ENCODE results near the gene FDCSP.

The FDCSP gene

GRCh38 chr4:70243091-70243490 is 17.2 kb downstream of the FDCSP start:
- TF ChIP-seq EZH2 (IDR thresholded peaks at IDR 0.05; ENCODE audit: borderline replicate concordance, low read length) = no peak
- TF ChIP-seq CTCF (IDR thresholded peaks at IDR 0.05; ENCODE audit: low read length) = no peak
- no peaks in the 10 kb centered on the region for H3K36me3 ChIP-seq (ENCODE audit: insufficient read depth, low read length)

GRCh38 chr4:70251250-70251944 is 25.5 kb downstream of the FDCSP start:
- H3K36me3 ChIP-seq (ENCODE audit: insufficient read depth, low read length) = no peaks in the 10 kb centered on the region
- H3K4me1 ChIP-seq (ENCODE audit: insufficient read depth, low read length, severe bottlenecking) = no peaks in the 10 kb centered on the region
- H4K20me1 ChIP-seq (ENCODE audit: insufficient read depth, low read length) = no peaks in the 10 kb centered on the region
- H3F3A ChIP-seq (ENCODE audit: insufficient read depth, low read length) = no peaks in the 10 kb centered on the region
- no peak overlapping the region for H3K9ac ChIP-seq (ENCODE audit: low read length)
- TF ChIP-seq EZH2 (IDR thresholded peaks at IDR 0.05; ENCODE audit: borderline replicate concordance, low read length) = no peak
- TF ChIP-seq CTCF (IDR thresholded peaks at IDR 0.05; ENCODE audit: low read length) = no peak
- H2AFZ ChIP-seq (ENCODE audit: low read length) = no peak overlapping the region
- H3K9me2 ChIP-seq (ENCODE audit: low read depth, low read length) = no peaks in the 10 kb centered on the region
- H3K9me3 ChIP-seq (ENCODE audit: low read length) = no peaks in the 10 kb centered on the region
- no peak overlapping the region for H3K27ac ChIP-seq (ENCODE audit: low read depth, low read length, poor library complexity, severe bottlenecking)
- H3K27me3 ChIP-seq (ENCODE audit: insufficient read depth, low read length) = no peaks in the 10 kb centered on the region
- no peak overlapping the region for H3K4me2 ChIP-seq (ENCODE audit: low read length)
- no peak overlapping the region for H3K4me3 ChIP-seq (ENCODE audit: low read depth, low read length, poor library complexity, severe bottlenecking)
- H3K79me2 ChIP-seq (ENCODE audit: insufficient read depth, low read length) = no peaks in the 10 kb centered on the region

More at GRCh38 chr4:70243091-70243490, 17.2 kb downstream of the FDCSP start:
- H3F3A ChIP-seq (ENCODE audit: insufficient read depth, low read length) = no peaks in the 10 kb centered on the region
- H3K4me3 ChIP-seq (ENCODE audit: low read depth, low read length, poor library complexity, severe bottlenecking) = no peak overlapping the region
- no peak overlapping the region for H2AFZ ChIP-seq (ENCODE audit: low read length)
- no peaks in the 10 kb centered on the region for H3K79me2 ChIP-seq (ENCODE audit: insufficient read depth, low read length)
- no peaks in the 10 kb centered on the region for H3K9me2 ChIP-seq (ENCODE audit: low read depth, low read length)
- H3K27me3 ChIP-seq (ENCODE audit: insufficient read depth, low read length) = no peaks in the 10 kb centered on the region
- H3K9ac ChIP-seq (ENCODE audit: low read length) = no peak overlapping the region
- H3K27ac ChIP-seq (ENCODE audit: low read depth, low read length, poor library complexity, severe bottlenecking) = no peak overlapping the region
- H4K20me1 ChIP-seq (ENCODE audit: insufficient read depth, low read length) = no peaks in the 10 kb centered on the region
- H3K4me1 ChIP-seq (ENCODE audit: insufficient read depth, low read length, severe bottlenecking) = no peaks in the 10 kb centered on the region
- H3K4me2 ChIP-seq (ENCODE audit: low read length) = no peak overlapping the region
- no peaks in the 10 kb centered on the region for H3K9me3 ChIP-seq (ENCODE audit: low read length)

GRCh38 chr4:70251945-70252277 is 26.0 kb downstream of the FDCSP start:
- H3K4me3 ChIP-seq (ENCODE audit: low read depth, low read length, poor library complexity, severe bottlenecking) = no peak overlapping the region
- H3K4me1 ChIP-seq (ENCODE audit: insufficient read depth, low read length, severe bottlenecking) = no peaks in the 10 kb centered on the region
- H3K4me2 ChIP-seq (ENCODE audit: low read length) = no peak overlapping the region
- H4K20me1 ChIP-seq (ENCODE audit: insufficient read depth, low read length) = no peaks in the 10 kb centered on the region
- H3K9ac ChIP-seq (ENCODE audit: low read length) = no peak overlapping the region
- H3K9me3 ChIP-seq (ENCODE audit: low read length) = no peaks in the 10 kb centered on the region
- H3K9me2 ChIP-seq (ENCODE audit: low read depth, low read length) = no peaks in the 10 kb centered on the region
- no peaks in the 10 kb centered on the region for H3K27me3 ChIP-seq (ENCODE audit: insufficient read depth, low read length)
- H2AFZ ChIP-seq (ENCODE audit: low read length) = no peak overlapping the region
- H3K79me2 ChIP-seq (ENCODE audit: insufficient read depth, low read length) = no peaks in the 10 kb centered on the region
- H3F3A ChIP-seq (ENCODE audit: insufficient read depth, low read length) = no peaks in the 10 kb centered on the region
- no peak overlapping the region for H3K27ac ChIP-seq (ENCODE audit: low read depth, low read length, poor library complexity, severe bottlenecking)
- H3K36me3 ChIP-seq (ENCODE audit: insufficient read depth, low read length) = no peaks in the 10 kb centered on the region
- TF ChIP-seq EZH2 (IDR thresholded peaks at IDR 0.05; ENCODE audit: borderline replicate concordance, low read length) (no peak), CTCF (IDR thresholded peaks at IDR 0.05; ENCODE audit: low read length) (no peak)

Measured in OCI-LY1 (cell line).